BLaER1 treated with 17β-estradiol and CSF1 and Interleukin-3, amounts not matched to agents 10 nM and 100 nM (cell line): ENCODE measurements around the gene CNPY1.

Experiments used
- H3K27ac ChIP-seq, 11 experiments: shearing (Covaris generic); formaldehyde crosslinking; 2 replicates each; pipeline ENCODE4 v1.8.1; 2022
- H3K27me3 ChIP-seq, 11 experiments: shearing (Covaris generic); formaldehyde crosslinking; 2 replicates each; pipeline ENCODE4 v1.8.1; 2022
- H3K36me3 ChIP-seq, 11 experiments: shearing (Covaris generic); formaldehyde crosslinking; 2 replicates each; pipeline ENCODE4 v1.8.1; 2022
- H3K4me1 ChIP-seq, 10 experiments: shearing (Covaris generic); formaldehyde crosslinking; 2 replicates each; pipeline ENCODE4 v1.8.1; 2022
- H3K4me2 ChIP-seq, 11 experiments: shearing (Covaris generic); formaldehyde crosslinking; 2 replicates each; pipeline ENCODE4 v1.8.1; 2022
- H3K4me3 ChIP-seq, 10 experiments: shearing (Covaris generic); formaldehyde crosslinking; 2 replicates each; pipeline ENCODE4 v1.8.1; 2022
- H3K9ac ChIP-seq, 11 experiments: shearing (Covaris generic); formaldehyde crosslinking; 2 replicates each; pipeline ENCODE4 v1.8.1; 2022
- H3K9me3 ChIP-seq, 11 experiments: shearing (Covaris generic); formaldehyde crosslinking; replicated peaks in 1 of 11; 2 replicates each; pipeline ENCODE4 v1.8.1; 2022
- H4K20me1 ChIP-seq, 11 experiments: shearing (Covaris generic); formaldehyde crosslinking; 2 replicates each; pipeline ENCODE4 v1.8.1; 2022
- Cebpa-rat ChIP-seq, 11 experiments: shearing (Covaris generic); IDR thresholded peaks; 2 replicates each; pipeline ENCODE4 v1.8.1; 2022

The CNPY1 gene

GRCh38 chr7:155482511-155483183 is 63.7 kb downstream of the CNPY1 start:
- Histone ChIP-seq H4K20me1 (no peaks in the 10 kb centered on the region; a peak in 1 of 22 replicates), H3K4me1 (peaks cover 0 to 20% (median 7%) of the 10 kb centered on the region in 10 experiments; a peak in 14 of 20 replicates), H3K4me2 (peak overlapping the region in 4 of 11 experiments; percentile 21 to 70 (median 64); a peak in 8 of 22 replicates), H3K36me3 (no peaks in the 10 kb centered on the region), H3K4me3 (no peak overlapping the region), H3K27me3 (peaks cover 0 to 36% (median 25%) of the 10 kb centered on the region in 11 experiments; a peak in 14 of 22 replicates), H3K9ac (no peak overlapping the region), H3K27ac (no peak overlapping the region), H3K9me3 (no peaks in the 10 kb centered on the region)
- TF ChIP-seq Cebpa-rat (IDR thresholded peaks at IDR 0.05), result no peak

DNA sequence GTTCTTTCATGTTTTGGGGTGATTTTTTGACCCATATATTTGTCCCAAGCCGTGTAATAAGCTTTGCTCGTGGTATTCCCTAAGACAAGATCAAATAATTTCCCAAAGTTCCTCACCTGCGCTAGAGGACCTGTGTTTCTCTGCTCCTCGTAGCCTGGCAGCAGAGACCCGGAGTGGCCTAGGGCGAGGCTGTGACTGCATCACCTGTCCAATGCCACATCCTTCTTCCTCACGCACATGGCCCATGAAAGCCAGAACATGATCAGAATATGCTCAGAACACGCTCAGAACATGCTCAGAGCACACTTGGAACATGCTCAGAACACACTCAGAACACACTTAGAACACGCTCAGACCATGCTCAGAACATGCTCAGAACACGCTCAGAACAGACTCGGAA is 64.6 kb downstream of the CNPY1 start:
- Histone ChIP-seq H3K9me3 (no peaks in the 10 kb centered on the region), H3K27ac (no peak overlapping the region), H4K20me1 (no peaks in the 10 kb centered on the region; a peak in 1 of 22 replicates), H3K9ac (no peak overlapping the region), H3K27me3 (peaks cover 1 to 45% (median 33%) of the 10 kb centered on the region in 11 experiments; a peak in 19 of 22 replicates), H3K4me2 (no peak overlapping the region), H3K4me1 (peaks cover 0 to 20% (median 7%) of the 10 kb centered on the region in 10 experiments; a peak in 14 of 20 replicates), H3K36me3 (no peaks in the 10 kb centered on the region), H3K4me3 (no peak overlapping the region)
- no peak for TF ChIP-seq Cebpa-rat (IDR thresholded peaks at IDR 0.05)

DNA sequence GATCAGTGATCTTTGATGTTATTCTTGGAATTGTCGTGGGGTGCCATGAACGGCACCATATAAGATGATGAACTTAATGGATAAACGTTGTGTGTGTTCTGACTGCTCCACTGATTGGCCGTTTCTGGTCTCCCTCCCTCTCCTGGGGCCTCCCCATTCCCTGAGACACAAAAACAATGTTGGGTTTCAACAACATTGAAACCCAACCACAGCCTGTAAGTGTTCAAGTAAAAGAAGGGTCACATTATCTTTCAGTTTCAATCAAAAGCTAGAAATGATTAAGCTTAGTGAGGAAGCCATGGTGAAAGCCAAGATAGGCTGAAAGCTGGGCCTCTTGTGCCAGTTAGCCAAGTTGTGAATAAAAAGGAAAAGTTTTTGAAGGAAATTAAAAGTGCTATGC is 68.9 kb downstream of the CNPY1 start:
- TF ChIP-seq Cebpa-rat (IDR thresholded peaks at IDR 0.05), result no peak

GRCh38 chr7:155471718-155472117 is 74.6 kb downstream of the CNPY1 start:
- Histone ChIP-seq H3K4me3 (no peak overlapping the region), H3K27ac (no peak overlapping the region), H3K27me3 (peaks cover 97 to 100% (median 100%) of the 10 kb centered on the region in 11 experiments), H3K36me3 (no peaks in the 10 kb centered on the region), H3K9me3 (peaks cover 0 to 13% (median 6%) of the 10 kb centered on the region in 11 experiments; a peak in 6 of 22 replicates), H4K20me1 (peaks cover 0 to 82% (median 61%) of the 10 kb centered on the region in 11 experiments; a peak in 19 of 22 replicates), H3K4me2 (peak overlapping the region in 6 of 11 experiments; percentile 11 to 45 (median 28); a peak in 6 of 22 replicates), H3K4me1 (peaks cover 12 to 40% (median 25%) of the 10 kb centered on the region in 10 experiments; a peak in 19 of 20 replicates), H3K9ac (no peak overlapping the region)
- no peak for TF ChIP-seq Cebpa-rat (IDR thresholded peaks at IDR 0.05)

More for the DNA sequence above, 68.9 kb downstream of the CNPY1 start:
- Histone ChIP-seq H3K4me2 (no peak overlapping the region), H3K36me3 (no peaks in the 10 kb centered on the region), H3K9ac (no peak overlapping the region), H3K27ac (no peak overlapping the region), H4K20me1 (peaks cover 0 to 26% (median 7%) of the 10 kb centered on the region in 11 experiments; a peak in 11 of 22 replicates), H3K27me3 (peaks cover 43 to 75% (median 62%) of the 10 kb centered on the region in 11 experiments), H3K9me3 (peaks cover 0 to 13% (median 6%) of the 10 kb centered on the region in 11 experiments; a peak in 6 of 22 replicates), H3K4me1 (peaks cover 0 to 21% (median 0%) of the 10 kb centered on the region in 10 experiments; a peak in 3 of 20 replicates), H3K4me3 (no peak overlapping the region)

GRCh38 chr7:155470686-155471638 is 75.4 kb downstream of the CNPY1 start:
- peak overlapping the region in 7 of 11 experiments; percentile 11 to 45 (median 29); a peak in 10 of 22 replicates for H3K4me2 ChIP-seq
- no peaks in the 10 kb centered on the region for H3K36me3 ChIP-seq
- H3K9me3 ChIP-seq, result peaks cover 0 to 8% (median 4%) of the 10 kb centered on the region in 11 experiments; a peak in 6 of 22 replicates
- H3K4me3 ChIP-seq, result no peak overlapping the region; a peak in 1 of 20 replicates
- H3K27ac ChIP-seq, result no peak overlapping the region
- no peak overlapping the region for H3K9ac ChIP-seq
- peaks cover 17 to 46% (median 31%) of the 10 kb centered on the region in 10 experiments; a peak in 19 of 20 replicates for H3K4me1 ChIP-seq
- peaks cover 0 to 90% (median 68%) of the 10 kb centered on the region in 11 experiments; a peak in 19 of 22 replicates for H4K20me1 ChIP-seq
- H3K27me3 ChIP-seq, result peaks cover 100% of the 10 kb centered on the region in 11 experiments
- TF ChIP-seq Cebpa-rat (IDR thresholded peaks at IDR 0.05), result no peak

DNA sequence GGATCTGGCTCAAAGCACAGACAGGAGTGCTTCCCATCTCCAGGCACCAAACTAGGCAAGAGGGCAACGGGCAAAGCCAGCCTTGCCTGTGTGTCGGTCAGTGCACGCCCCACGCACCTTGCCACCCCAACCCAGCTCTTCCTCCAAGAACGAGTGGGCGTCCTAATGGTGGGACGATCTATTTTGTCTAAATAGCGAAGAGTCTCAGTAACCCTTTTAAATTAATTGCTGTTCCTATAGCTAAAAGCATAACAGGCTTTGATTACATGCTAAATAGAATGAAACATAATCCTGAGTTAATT is 76.2 kb downstream of the CNPY1 start:
- no peak overlapping the region for H3K4me2 ChIP-seq
- no peak overlapping the region for H3K9ac ChIP-seq
- peaks cover 17 to 46% (median 31%) of the 10 kb centered on the region in 10 experiments; a peak in 19 of 20 replicates for H3K4me1 ChIP-seq
- peaks cover 0 to 97% (median 77%) of the 10 kb centered on the region in 11 experiments; a peak in 19 of 22 replicates for H4K20me1 ChIP-seq
- no peaks in the 10 kb centered on the region for H3K9me3 ChIP-seq
- H3K27ac ChIP-seq, result no peak overlapping the region
- peaks cover 100% of the 10 kb centered on the region in 11 experiments for H3K27me3 ChIP-seq
- H3K36me3 ChIP-seq, result no peaks in the 10 kb centered on the region
- TF ChIP-seq Cebpa-rat (IDR thresholded peaks at IDR 0.05), result no peak
- no peak overlapping the region for H3K4me3 ChIP-seq

GRCh38 chr7:155469311-155470185 is 76.8 kb downstream of the CNPY1 start:
- Histone ChIP-seq H3K27me3 (peaks cover 100% of the 10 kb centered on the region in 11 experiments), H3K9ac (no peak overlapping the region), H3K4me3 (no peak overlapping the region), H3K36me3 (no peaks in the 10 kb centered on the region), H3K27ac (no peak overlapping the region), H3K4me2 (no peak overlapping the region), H3K4me1 (peaks cover 17 to 44% (median 31%) of the 10 kb centered on the region in 10 experiments; a peak in 19 of 20 replicates), H3K9me3 (no peaks in the 10 kb centered on the region), H4K20me1 (peaks cover 0 to 97% (median 83%) of the 10 kb centered on the region in 11 experiments; a peak in 19 of 22 replicates)
- TF ChIP-seq Cebpa-rat (IDR thresholded peaks at IDR 0.05), result no peak

DNA sequence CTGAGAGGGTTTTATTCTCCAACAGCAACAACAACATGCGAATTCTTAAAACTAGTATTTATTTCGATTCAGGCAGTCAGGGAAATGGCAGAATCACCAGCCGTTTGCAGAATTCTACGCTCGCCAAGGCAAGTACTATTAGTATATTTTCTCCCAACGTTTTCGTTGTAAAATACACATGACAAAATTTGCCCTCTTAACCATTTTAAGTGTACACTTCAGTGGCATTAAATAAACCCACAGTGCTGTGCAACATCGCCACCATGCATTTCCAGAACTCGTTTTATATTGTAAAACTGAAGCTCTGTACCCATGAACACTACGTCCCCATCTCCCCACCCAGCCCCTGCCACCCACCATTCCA is 77.6 kb downstream of the CNPY1 start:
- peak overlapping the region in 3 of 11 experiments; percentile 70 to 78 (median 76); a peak in 3 of 22 replicates for H3K4me2 ChIP-seq

More for the DNA sequence above, 77.6 kb downstream of the CNPY1 start:
- no peak overlapping the region for H3K4me3 ChIP-seq
- no peak for TF ChIP-seq Cebpa-rat (IDR thresholded peaks at IDR 0.05)
- H3K4me1 ChIP-seq, result peaks cover 17 to 36% (median 31%) of the 10 kb centered on the region in 10 experiments; a peak in 19 of 20 replicates
- no peaks in the 10 kb centered on the region for H3K36me3 ChIP-seq
- H4K20me1 ChIP-seq, result peaks cover 0 to 95% (median 85%) of the 10 kb centered on the region in 11 experiments; a peak in 19 of 22 replicates
- no peak overlapping the region for H3K27ac ChIP-seq
- no peak overlapping the region for H3K9ac ChIP-seq
- H3K27me3 ChIP-seq, result peaks cover 100% of the 10 kb centered on the region in 11 experiments
- no peaks in the 10 kb centered on the region for H3K9me3 ChIP-seq
